GM19238 (cell line): ENCODE data around the gene TBX10.
"Not testable (repeated sequence)": the region's sequence is repeated elsewhere in the genome, so short reads cannot be mapped to it uniquely, and the experiment has no call there.

Experiments used
- DNase-seq: peaks from one replicate; pipeline ENCODE4 v3.0.0; 2011; ENCODE audit warnings: low spot score; ENCODE audit not compliant: insufficient read length

The TBX10 gene

DNA sequence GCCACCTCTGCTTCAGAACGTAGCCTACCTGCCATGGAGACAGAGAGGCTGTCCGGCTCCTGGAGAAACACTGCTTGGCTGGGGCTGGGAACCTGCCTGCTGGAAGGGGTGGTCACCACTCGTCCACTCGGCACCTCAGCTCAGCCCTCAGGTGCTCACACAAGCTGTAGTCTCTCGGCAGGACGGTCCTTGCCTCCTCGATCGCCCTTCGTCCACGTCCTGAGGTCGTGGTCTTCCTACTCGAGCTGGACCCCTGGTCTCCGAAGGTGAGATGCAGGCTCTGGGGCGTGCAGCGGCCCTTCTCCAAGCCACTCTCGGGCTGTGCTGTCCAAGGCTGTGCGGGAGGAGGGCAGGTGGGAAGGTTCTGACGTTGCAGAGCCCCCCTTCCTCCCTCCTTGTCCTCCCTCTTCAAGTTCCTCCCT lies at the start of gene TBX10:
TSS of gene TBX10 (minus strand) at position 326 of the 422 bp plus-strand sequence. CDS start at position 35, 291 bp downstream.
- DNase-seq = no peak

DNA sequence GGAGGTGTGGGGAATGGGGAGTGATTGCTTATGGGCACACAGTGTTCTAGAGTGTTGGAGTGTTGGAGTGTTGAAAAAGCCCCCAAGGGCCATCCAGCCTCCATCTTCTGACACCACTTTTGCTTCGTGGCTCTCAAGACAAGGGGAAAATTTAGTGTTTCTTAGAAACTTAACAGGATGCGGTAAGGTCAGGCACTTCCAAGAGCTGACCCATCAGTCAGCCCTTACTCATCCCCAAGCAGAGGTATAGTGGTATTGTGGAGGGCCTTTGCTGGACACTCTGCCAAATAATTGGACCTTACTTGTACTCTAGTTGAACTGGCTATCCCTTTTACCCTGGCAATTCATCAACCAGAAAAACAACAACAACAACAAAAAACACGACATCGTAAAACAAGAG lies 49.6 kb upstream of the TBX10 start:
- no peak for DNase-seq

DNA sequence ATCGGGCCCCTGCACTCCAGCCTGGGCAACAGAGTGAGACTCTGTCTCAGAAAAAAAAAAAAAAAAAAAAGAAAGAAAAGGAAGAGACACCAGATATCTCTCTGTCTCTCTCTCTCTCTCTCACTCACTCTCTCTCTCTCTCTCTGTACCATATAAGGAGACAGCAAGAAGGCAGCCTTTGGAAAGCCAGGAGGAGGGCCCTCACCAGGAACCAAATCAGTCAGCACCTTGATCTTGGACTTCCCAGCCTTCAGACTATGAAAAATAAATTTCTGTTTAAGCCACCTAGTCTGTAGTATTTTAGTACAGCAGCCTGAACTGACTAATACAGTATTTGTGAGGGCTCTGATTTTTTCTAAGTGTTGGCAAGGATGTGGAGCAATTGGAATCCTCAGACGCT lies 48.4 kb upstream of the TBX10 start:
- DNase-seq = no peak

DNA sequence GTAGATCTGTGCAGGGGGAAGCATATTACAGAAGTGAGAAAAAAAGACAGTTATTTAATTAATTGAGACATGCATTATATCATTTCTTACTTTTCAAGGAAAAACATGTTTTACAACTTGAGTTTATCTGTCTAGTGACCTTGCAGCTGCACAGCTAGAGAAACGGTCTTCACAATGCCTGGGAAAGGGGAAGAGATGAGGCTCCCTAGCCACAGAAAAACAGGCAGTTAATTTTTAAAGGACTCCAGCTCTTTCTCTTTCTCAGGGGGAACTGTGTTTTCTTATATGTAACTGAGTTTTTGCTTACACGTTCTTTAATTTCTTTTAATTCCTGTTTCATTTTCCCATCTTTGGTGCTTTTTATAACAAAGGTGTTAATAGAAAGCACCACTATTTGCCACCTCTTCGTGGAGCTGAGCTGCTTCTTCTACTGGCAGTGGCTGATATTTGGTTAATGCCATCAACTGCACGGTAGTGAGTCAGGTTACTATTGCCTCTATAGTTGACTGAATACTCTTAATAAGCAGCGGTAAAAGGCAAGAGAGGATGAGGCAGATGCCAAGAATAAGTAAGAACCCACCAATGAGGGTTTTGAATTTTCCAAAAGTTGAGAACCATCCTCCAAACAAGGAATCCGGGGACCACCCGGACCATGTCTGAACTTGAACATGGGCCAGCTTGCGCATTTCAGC lies 46.2 kb upstream of the TBX10 start:
- not testable (repeated sequence) for DNase-seq

DNA sequence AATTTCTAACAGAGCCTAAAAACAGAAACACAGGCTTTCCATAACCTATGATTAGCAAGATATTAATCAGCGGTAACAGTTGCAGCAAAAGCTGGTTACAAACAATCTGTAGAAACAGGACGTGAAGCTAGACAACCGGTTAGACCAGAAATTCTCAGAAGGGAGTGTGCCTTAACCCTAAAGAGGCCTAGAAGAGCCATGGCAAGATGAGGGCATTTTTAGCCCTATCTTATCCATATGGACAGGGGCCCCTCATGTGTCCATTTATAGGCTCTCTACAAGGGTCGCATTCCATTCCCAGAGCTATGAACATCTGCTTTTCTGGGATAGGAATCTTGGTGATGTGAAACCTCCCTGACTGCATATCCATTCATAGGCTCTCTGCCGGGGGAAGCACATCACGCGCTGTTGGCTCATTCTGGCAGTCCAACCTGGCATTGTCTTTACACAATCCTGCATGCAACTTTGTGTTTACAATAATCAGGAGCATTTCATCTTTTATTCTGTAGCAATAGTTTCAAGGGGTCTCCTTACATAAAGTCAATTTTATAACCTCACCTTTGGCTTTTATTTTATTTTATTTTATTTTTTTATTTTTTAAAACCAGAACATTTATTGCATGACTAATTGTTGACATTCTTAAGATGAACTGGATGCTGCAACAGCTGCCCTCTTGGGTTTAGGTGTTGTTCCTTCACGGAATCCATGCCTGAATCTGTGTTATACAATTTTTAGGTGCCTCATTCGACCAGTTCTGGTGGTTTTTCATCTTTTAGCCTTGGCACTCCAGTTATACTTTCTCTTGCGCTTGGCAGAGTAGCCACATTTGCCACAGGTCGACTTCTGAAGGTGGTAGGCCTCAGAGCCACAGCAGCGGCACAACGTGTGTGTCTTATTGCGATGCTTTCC lies 42.8 kb upstream of the TBX10 start:
- not testable (repeated sequence) for DNase-seq

DNA sequence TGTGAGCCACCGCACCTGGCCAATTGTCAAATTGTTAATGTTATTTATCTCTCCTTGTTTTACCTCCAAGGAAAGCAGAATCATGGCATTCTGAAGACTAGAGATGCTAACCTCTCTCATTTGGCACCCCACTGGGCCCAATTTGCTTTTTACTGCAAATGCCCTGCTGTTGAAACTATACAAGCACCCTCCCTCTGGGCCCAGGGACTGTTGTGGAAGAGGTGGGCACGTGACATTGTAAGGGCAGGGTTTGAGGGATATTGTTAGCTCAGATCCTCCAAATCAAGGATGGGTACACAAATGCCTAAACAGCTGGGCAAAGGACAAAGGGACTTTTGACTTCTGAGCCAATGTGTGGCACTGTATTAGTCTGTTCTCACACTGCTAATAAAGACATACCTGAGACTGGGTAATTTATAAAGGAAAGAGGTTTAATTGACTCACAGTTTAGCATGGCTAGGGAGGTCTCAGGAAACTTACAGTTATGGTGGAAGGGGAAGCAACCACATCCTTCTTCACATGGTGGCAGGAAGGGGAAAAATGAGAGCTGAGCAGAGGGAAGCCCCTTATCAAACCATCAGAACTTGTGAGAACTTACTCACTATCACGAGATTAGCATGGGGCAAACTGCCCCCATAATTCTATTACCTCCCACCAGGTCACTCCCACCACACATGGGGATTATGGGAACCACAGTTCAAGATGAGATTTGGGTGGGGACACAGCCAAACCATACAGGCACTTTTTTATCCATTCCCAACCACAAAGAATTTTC lies 41.3 kb upstream of the TBX10 start:
- no peak for DNase-seq

DNA sequence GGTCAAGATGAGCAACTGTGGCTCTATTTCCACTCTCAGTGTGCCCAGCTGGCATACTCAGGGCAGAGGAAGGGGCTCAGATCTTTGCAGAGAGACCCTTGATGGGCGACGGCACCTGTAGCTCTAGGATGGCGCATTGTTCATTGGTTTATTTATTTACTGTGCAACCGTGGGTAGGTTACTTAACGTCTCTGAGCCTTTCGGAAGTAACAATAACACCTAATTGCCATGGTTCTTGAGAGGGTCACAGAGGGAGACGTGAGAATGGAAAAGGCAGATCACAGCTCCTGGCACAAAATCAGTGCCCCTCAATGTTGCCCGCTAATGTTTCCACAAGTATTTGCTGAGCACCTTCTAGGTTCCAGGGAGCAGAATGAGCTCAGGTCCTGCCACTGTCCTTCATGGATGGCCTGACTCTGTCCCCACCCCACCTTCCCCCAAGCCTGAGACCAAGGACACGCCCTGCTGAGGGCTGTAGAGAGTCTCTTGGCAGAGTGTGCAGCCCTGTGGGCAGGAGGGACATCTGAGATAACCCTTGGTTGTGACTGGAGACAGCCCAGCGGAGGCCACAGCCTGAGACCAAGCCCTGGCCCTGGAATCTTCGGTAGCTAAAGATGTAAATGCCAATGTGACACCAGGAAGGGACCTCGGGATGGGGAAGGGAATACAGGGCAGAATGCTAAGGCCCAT lies 35.6 kb upstream of the TBX10 start:
- DNase-seq = no peak

DNA sequence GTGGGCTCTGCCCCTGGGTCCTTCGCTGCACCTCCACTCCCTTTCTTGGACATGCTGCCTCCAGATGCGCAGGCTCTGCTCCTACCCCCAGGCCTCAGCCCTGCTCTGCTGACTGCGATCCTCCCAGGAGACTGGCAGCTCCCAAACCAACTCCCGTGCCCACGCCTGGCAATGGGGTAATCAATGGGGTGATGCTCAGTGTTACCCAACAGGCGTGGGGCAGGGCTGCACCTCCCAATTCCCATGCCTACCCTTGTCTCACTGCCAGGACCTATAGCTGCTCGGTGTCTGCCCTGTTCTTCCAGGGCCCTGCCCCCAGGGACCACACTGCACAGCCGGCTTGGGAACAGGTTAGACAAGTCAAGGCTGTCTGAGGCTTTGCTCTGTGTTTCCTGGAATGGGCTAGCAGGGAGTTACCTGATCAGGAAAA lies 34.9 kb upstream of the TBX10 start, which contains the start of gene ALDH3B2:
TSS of gene ALDH3B2 (minus strand) at position 182 of the 430 bp plus-strand sequence. CDS start 7,688 bp downstream, outside the sequence.
- DNase-seq = no peak

DNA sequence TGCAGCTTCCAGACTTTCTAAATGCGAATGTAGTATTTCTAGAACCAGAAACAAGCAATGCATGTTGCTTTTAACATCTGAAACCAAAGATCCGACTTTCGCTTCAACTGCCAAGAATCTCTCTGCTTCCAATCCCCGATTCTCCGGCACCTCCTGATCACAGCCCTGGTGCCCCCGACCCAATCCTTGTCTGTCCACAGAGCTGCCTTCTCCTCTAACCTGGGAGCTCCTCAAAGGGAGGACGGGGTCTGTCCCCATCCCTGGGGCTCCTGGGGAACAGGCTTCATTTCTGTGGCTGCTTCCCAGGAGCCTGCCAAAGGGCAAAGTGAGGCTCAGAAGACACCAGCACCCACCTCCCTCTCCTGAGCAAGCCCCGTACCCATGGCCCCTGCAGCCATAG lies 34.3 kb upstream of the TBX10 start:
- no peak for DNase-seq

DNA sequence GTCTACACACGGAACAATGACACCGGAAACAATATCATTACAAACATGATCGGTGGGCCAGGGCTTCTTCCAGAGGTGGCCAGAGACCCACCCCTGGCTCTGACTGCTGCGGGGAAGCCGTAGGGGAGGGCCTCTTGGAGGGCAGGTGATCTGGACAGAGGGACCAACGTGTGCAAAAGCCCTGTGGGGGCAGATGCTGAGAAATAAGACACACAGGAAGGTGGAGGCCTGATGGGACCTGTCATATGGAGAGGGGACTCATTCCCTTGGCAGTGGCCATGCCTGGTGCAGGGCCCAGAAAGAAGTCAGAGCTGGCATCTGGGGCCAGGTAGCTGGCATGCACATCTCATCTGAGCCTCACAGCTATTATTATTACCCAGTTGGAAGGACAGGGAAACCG lies 33.8 kb upstream of the TBX10 start:
- no peak for DNase-seq

DNA sequence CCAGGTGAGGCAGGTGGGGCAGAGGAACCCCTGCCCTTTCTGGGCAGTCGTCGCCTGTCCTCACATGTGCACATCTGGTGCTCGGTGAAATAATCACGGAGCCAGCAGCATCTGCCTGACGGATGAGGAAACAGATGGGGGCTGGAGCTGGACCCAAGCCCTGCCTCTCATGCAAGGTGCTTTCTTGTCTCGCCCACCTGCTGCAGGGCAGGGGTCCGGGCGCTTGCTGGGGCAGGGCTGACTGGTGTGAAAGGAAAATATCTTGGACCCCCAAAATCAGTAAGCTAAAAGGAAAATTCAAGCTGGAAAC lies 31.6 kb upstream of the TBX10 start:
- DNase-seq = no peak

DNA sequence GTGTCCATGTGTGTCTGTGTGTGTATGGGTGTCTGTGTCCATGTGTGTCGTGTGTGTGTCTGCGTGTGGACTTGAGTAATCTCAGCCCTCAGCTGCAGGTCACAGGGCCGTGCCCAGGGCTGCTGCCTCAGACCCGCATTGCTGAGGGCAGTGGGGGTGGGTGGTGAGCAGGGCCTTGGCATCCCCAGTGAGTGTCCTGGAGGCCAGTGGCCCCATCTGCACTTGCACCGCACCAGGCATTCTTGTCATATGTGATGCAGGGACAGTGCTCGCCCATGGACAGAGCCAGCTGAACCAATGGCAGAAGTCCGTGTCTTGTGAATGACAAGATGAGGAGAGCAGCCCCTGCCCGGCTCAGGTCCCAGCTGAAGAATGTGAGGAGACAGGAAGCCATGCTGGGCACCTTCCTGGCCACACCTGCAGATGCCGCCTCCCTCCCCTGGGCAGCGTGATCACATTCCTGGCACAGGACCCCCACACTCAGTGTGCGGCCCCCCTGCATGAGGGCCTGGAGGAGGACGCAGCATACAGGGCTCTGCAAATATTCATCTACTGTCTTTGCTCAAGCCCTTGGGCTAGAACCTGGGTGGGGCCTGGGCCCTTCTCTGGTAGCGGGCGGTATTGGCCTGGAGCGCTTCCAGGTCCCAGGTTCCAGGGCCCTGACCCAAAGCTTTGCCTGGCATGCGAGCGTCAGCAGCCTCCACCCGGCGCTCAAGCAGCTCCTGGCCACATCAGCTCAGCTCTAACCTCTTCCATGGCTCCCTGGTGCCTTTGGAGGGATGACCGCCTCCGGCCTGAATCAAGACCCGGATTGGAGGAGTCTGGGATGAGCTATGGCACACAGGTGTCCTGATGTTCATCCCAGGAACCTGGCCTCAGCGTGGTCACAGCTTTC lies 31.0 kb upstream of the TBX10 start:
- DNase-seq = no peak

DNA sequence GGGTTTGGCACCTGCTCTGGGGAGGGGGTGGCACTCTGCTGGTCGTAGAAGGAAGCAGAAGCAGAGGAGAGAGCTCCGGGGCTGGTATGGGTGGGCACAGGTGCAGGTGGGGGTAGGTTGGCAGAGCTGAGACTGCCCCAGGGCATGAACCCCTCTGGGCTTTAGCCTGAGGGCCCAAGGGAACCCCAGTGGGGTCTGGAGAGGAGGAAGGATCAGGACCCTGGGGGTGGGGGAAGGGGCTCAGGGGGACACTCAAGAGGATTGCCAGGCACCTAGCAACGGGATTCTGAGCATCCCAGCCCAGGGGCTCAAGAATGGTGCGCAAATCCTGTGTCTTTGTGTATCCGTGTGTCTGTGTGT lies 28.6 kb upstream of the TBX10 start:
- DNase-seq = no peak

DNA sequence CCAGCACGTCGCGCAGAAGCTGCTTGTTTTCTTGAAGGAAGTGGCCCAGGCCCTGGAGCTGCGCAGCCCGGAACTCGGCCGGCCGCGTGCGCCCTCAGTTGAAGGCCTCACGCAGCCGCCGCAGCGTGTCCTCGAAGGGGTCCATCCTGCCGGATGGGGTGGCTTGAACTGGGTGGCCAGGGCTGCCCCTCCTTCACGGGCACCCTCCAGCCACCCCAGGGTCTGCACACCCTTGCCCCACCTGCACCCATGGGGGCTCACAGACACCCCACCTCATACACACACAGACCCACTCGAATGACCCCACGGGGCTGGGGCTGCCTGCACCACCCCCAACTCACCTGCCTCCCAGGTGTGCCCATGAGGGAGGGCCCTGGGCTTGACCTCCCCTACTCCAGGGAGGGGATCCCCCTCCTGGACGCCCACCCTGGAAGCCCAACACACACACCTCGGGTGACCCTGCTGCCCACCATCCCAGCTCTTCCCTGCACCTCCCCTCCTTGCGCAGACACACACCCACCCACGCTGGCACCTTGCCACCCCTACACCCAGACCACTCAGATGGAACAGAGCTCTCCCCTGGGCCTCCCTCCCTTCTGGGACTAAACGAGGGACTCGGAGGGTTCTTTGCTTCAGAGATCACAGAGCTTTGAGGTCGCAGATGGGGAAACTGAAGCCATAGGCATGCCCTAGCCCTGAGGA lies 28.1 kb upstream of the TBX10 start:
- DNase-seq = no peak

DNA sequence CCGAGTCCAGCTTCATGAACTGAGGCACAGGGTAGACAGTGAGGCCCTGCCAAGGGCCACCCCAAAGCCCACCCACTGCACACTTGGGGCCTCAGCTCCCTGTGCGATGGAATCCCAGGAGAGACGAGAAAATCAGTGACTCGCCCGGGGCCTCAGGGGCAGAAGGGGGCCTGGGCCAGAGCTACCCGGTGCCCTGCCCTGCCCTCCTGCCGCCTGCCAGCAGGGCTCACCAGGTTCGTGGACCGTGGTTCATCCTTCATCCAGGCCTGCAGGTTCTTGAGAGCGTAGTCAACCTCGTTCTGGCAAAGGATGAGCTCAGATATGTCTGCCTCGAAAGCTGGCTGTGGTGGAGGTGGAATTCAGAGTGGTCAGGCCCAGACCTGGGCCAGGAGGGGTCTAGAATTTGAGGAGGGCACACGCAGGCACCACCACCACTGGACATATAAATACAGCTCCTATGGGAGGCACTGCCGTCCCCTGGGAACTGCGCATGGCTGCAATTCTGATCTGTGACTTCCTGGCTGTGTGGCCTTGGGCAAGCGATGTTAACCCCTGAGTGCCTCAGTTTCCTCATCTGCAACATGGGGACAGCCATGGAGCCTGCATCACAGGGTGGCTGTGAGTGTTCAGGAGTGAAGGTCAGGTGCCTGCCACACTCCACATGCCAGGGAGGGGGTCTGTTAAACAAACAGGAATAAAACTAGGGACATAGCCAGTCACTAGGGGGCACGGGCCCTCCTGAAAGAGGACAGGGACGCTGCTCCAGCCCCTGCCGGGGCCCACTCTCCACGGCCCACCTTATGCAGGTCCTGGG lies 27.3 kb upstream of the TBX10 start:
- DNase-seq = no peak

DNA sequence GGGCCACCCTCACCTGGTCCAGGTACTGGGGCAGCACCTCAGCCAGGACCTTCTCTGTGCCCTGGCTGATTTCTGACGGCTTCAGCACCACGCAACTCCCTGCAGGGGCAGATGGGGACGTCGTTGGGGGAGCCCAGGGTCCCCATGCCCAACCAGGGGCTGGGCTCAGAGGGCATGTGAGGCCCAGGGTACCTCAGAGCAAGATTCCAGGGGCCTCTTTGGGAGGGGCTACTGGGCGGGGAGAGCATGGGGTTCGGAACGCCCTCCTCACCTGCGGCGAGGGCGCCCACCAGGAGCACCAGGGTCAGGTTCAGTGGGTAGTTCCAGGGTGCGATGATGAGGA lies 26.7 kb upstream of the TBX10 start:
- no peak for DNase-seq

DNA sequence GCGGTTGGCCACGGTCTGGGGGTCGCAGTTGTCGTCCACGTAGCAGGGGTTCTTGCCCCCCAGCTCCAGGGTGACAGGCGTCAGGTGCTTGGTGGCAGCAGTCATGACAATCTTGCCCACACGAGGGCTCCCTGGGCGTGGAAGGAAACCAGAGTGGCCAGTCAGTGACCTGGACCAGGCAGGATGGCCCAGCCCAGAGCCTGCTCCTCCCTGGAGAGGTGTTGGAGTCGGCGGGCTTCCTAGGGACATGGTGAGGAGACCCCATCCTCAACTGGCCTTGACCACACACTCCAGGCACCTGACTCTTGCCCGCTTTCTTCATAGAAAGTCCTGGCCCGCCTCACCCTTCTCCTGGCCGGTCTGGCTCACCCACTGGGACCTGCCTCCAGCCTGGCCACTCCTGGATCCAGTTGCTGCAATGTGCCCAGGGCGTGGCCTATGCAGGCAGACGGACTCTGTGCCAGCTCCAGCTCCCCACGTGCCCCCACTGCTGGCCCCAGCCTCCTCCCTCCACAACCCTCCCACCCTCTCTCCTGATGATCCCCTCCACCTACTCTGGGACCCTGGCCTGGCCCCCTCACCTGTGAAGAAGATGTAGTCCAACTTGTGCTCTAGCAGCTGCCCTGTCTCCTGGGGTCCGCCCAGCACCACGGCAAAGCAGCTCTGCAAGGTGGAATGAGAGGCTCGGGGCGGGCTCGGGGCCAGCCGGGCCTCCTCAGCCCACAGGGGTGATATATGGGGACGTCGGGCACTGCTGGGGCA lies 26.2 kb upstream of the TBX10 start:
- no peak for DNase-seq
